K562 treated with DMSO at 1 percent for 48 hours (cell line): ENCODE measurements around the gene SMIM17. TPM values are rescaled to one million over a fixed set of nuclear protein-coding genes. Genes with fewer than 3 reads are reported as not detected.

Experiments used
- total RNA-seq: library from RNA; unstranded; fragments of 300-600 nt; gene quantifications from 2 replicates; pipeline ENCODE4 v1.2.3, GENCODE V29; 2022; ENCODE audit warnings: low replicate concordance; ENCODE audit errors: extremely low read depth

Gene SMIM17
- not detected in 2 replicates for total RNA-seq

DNA sequence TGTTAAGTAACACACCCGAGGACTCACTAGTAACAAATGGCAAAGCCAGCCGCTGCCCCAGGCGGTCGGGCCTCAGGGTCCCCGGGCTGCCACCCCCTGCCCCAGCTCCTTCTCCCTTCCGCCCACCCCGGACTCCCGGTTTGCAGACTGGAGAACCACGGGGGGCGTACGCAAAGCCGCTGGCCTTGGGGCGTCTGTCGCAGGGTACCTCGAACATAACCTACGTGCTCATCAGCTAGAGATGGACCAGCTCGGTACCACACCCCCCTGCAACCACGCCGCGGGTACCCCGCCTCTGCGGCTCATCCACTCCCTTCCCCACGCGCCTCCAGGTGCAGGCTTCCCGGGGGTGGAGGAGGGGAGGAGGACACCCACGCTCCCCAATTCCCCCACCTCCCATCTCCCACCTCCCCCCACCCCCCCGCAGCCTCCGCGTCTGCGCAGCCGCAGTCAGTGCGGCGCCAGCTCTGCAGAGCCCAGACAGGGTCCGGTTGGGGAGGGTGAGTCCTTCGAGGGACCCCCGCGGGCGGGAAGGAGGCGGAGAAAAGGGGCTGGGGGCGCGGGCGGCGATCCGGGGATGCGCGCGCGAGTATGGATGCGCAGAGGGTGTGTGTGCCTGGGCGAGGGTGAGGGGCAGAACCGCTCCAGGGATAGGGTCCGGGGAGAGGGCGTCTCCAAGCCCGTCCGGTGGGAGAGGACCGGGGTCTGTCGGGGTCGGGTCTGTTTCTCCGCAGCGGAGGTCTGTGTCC lies at the start of gene SMIM17:
Gene SMIM17, plus strand, starts transcription at position 449 of the 749 bp plus-strand sequence. CDS start 2,509 bp downstream, outside the sequence.

DNA sequence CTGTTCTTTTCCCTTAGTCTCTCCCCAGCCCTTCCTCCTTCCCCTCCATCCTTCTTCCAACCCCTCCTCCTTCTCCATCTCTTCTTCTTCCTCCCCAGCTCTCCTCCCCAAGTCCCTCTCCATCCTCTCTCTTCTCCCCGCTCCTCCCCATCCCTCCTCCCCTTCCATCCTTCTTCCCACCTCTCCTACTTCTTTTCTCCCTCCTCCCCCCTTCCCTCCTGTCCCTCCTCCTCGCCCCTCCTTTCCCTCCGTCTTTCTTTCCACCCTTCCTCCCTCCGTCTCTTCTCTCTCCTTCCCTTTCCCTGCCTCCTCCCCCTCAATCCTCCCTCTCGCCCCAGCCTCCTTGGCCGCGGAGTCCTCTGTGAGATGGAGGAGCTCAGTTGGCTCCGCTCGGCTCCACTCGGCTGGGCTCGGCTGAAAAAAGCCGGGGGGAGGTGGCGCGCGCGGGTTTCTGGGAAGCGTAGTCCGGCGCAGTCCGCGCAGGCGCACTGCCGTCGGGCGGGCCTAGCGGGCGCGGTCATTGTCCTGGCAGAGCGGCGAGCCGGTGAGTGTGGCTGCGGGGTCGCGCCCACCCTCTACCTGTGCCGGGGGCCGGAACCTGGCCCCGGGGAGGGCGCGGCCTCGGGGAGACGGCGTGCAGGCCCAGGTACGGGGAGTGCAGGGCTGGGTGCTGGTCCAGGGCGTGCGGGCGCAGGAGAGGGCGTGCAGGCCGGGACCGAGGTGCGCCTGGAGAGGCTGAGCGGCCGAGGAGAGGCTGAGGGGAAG lies 48.0 kb upstream of the SMIM17 start, which contains the start of gene ZNF71:
Gene ZNF71, plus strand, starts transcription at position 520 of the 765 bp plus-strand sequence. CDS start 6,257 bp downstream, outside the sequence.

DNA sequence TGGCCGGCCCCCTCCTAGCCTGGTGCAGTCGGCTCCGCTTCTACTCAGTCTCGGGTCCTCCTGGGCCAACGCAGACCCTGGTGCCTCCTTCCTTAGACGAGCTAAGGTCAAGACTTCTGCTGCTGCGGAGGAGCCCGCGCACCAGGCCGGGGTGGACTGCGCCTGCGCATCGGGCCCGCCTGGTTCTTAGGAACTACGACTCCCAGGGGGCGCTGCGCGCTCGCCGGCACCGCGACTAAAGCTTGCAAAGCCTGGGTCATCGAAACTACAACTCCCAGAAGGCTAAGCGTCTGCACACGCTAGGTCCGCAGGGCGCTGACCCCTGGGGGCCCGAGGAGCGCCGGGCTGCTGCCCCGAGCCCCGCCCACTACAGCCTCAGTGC lies 28.6 kb downstream of the SMIM17 start, which contains the start of gene ZNF835:
Gene ZNF835, minus strand, starts transcription at position 145 of the 382 bp plus-strand sequence. CDS start 6,559 bp downstream, outside the sequence.

Other genes with a start within 250 kb of the SMIM17 start
- not detected in 2 replicates for gene ZNF582, start 249.6 kb upstream of the SMIM17 start, total RNA-seq
- gene ZNF583, start 238.8 kb upstream of the SMIM17 start, total RNA-seq, result not detected in 2 replicates
- gene ZNF667, start 165.8 kb upstream of the SMIM17 start, total RNA-seq, result not detected in 2 replicates
- gene ZNF471, start 135.3 kb upstream of the SMIM17 start, total RNA-seq, result not detected in 2 replicates
- gene ZFP28, start 104.2 kb upstream of the SMIM17 start, total RNA-seq, result not detected in 2 replicates
- not detected in 2 replicates for gene ZNF470, start 75.7 kb upstream of the SMIM17 start, total RNA-seq
- gene ZNF71, start 47.9 kb upstream of the SMIM17 start, total RNA-seq, result not detected in 2 replicates
- not detected in 2 replicates for gene ZNF835, start 28.6 kb downstream of the SMIM17 start, total RNA-seq
- not detected in 2 replicates for gene PEG3, start 197.6 kb downstream of the SMIM17 start, total RNA-seq
- gene ZIM2, start 197.6 kb downstream of the SMIM17 start, total RNA-seq, result not detected in 2 replicates